Neural cell (in vitro differentiated cells): Measurements from ENCODE around the gene CSMD2.

Experiments
- EP300 ChIP-seq: fragments of 450-650 bp; conservative IDR thresholded peaks from 2 replicates; pipeline ENCODE4 v1.6.1; 2014; ENCODE audit warnings: antibody characterized with exemption, mild to moderate bottlenecking, moderate library complexity; ENCODE audit not compliant: poor library complexity, severe bottlenecking
- EZH2 ChIP-seq: fragments of 200-600, 300-800 bp; shearing (Covaris generic), sonication (generic); IDR thresholded peaks from 2 replicates; pipeline ENCODE4 v1.6.1; 2014; ENCODE audit warnings: antibody characterized with exemption, low read length, borderline replicate concordance, mild to moderate bottlenecking; ENCODE audit not compliant: insufficient read depth, poor library complexity, severe bottlenecking
- MXI1 ChIP-seq: fragments of 450-650 bp; conservative IDR thresholded peaks from 2 replicates; pipeline ENCODE4 v1.6.1; 2014; ENCODE audit warnings: antibody characterized with exemption, mild to moderate bottlenecking; ENCODE audit not compliant: poor library complexity, severe bottlenecking
- TAF1 ChIP-seq: IDR thresholded peaks from 2 replicates; pipeline ENCODE4 v1.6.1; 2012; ENCODE audit warnings: low read depth
- TF ChIP-seq, protein P1 (sequence below): IDR thresholded peaks from 2 replicates; pipeline ENCODE4 v1.6.1; 2012; ENCODE audit warnings: borderline replicate concordance
- TF ChIP-seq, protein P2 (sequence below): fragments of 450-650 bp; IDR thresholded peaks from 2 replicates; pipeline ENCODE4 v1.5.1; 2014; ENCODE audit warnings: antibody characterized with exemption, mild to moderate bottlenecking, moderate library complexity; ENCODE audit not compliant: poor library complexity, severe bottlenecking

DNA sequence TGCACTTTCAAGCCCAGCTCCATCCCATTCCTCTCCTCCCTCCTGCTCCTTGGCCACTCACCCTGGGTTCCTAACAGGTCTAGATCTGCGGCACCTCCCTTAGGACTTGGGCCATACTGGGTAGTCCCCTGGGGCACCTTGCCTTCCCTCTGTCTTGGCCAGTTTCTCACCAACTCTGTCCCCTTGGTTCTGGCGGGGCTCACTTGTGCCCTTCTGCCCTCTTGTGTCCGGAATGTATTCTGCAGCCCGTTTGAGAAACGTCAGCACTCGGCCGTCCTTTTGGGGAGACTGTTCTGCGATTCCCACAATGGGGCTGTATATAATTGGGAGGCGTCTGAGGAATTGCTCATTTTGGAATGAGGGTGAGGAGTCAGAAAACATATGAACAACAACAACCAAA is 530.2 kb downstream of the CSMD2 start:
- TF ChIP-seq, protein P1, sequence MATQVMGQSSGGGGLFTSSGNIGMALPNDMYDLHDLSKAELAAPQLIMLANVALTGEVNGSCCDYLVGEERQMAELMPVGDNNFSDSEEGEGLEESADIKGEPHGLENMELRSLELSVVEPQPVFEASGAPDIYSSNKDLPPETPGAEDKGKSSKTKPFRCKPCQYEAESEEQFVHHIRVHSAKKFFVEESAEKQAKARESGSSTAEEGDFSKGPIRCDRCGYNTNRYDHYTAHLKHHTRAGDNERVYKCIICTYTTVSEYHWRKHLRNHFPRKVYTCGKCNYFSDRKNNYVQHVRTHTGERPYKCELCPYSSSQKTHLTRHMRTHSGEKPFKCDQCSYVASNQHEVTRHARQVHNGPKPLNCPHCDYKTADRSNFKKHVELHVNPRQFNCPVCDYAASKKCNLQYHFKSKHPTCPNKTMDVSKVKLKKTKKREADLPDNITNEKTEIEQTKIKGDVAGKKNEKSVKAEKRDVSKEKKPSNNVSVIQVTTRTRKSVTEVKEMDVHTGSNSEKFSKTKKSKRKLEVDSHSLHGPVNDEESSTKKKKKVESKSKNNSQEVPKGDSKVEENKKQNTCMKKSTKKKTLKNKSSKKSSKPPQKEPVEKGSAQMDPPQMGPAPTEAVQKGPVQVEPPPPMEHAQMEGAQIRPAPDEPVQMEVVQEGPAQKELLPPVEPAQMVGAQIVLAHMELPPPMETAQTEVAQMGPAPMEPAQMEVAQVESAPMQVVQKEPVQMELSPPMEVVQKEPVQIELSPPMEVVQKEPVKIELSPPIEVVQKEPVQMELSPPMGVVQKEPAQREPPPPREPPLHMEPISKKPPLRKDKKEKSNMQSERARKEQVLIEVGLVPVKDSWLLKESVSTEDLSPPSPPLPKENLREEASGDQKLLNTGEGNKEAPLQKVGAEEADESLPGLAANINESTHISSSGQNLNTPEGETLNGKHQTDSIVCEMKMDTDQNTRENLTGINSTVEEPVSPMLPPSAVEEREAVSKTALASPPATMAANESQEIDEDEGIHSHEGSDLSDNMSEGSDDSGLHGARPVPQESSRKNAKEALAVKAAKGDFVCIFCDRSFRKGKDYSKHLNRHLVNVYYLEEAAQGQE: no peak
- TF ChIP-seq, protein P2, sequence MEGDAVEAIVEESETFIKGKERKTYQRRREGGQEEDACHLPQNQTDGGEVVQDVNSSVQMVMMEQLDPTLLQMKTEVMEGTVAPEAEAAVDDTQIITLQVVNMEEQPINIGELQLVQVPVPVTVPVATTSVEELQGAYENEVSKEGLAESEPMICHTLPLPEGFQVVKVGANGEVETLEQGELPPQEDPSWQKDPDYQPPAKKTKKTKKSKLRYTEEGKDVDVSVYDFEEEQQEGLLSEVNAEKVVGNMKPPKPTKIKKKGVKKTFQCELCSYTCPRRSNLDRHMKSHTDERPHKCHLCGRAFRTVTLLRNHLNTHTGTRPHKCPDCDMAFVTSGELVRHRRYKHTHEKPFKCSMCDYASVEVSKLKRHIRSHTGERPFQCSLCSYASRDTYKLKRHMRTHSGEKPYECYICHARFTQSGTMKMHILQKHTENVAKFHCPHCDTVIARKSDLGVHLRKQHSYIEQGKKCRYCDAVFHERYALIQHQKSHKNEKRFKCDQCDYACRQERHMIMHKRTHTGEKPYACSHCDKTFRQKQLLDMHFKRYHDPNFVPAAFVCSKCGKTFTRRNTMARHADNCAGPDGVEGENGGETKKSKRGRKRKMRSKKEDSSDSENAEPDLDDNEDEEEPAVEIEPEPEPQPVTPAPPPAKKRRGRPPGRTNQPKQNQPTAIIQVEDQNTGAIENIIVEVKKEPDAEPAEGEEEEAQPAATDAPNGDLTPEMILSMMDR: no peak
- no peak for TF ChIP-seq EP300
- no peak for TF ChIP-seq TAF1
- no peak for TF ChIP-seq MXI1
- TF ChIP-seq EZH2: no peak
